GM13977 (cell line): ENCODE results near the gene CECR2.

Experiments used
- DNase-seq: peaks from one replicate; pipeline ENCODE4 v3.0.0; 2012; ENCODE audit warnings: low spot score
- in situ Hi-C: fragments of 300-500 bp; cut with MboI; formaldehyde crosslinking; loops from one replicate; pipeline ENCODE4 v1.12.0; 2022; ENCODE audit warnings: low sequenced_read_pairs, low pct_unique_long_range_greater_than_20kb, mixed read lengths, inconsistent platforms; ENCODE audit not compliant: unreplicated experiment
- TF ChIP-seq, protein P1 (sequence below): IDR thresholded peaks from 2 replicates; pipeline ENCODE4 v1.5.1; 2012; ENCODE audit warnings: mild to moderate bottlenecking, control low read depth; ENCODE audit not compliant: insufficient read depth; ENCODE audit errors: extremely low read depth, missing control alignments

Gene CECR2

DNA sequence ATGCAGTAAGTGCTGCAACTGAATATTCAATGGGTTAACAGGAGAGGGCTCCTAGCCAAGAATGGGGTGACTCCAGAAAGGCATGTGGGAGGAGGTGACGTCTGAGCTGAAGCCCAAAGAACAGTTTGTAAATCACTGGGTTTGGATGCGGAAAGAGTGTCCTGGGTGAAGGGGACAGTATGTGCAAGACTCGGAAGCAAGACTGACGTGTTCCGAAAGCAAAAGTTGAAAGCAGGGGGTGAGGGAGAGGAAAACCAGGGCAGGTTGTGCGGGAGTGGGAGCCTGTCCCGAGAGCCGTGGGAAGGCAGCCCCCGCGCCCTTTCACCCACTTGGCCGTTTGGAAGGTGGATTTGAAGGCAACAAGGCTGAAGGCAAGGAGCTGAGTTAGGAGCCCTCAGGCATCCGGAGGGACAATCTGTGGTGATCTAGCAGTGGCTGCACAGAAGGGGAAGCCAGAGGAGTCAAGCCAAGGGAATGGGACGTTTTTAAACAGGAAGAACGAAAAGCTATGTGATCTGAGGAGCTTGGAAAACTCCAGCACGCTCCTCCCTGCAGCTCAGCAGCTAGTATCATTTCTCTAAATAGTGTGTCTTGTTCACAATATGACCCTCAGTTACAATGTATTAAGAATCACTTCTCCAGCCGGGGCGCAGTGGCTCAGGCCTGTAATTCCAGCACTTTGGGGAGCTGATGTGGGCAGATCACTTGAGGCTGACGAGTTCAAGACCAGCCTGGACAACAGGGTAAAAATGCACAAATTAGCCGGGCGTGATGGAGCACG lies 201.8 kb downstream of the CECR2 start:
- DNase-seq, result no peak
- in situ Hi-C loops, result no loop called here
- TF ChIP-seq, protein P1, sequence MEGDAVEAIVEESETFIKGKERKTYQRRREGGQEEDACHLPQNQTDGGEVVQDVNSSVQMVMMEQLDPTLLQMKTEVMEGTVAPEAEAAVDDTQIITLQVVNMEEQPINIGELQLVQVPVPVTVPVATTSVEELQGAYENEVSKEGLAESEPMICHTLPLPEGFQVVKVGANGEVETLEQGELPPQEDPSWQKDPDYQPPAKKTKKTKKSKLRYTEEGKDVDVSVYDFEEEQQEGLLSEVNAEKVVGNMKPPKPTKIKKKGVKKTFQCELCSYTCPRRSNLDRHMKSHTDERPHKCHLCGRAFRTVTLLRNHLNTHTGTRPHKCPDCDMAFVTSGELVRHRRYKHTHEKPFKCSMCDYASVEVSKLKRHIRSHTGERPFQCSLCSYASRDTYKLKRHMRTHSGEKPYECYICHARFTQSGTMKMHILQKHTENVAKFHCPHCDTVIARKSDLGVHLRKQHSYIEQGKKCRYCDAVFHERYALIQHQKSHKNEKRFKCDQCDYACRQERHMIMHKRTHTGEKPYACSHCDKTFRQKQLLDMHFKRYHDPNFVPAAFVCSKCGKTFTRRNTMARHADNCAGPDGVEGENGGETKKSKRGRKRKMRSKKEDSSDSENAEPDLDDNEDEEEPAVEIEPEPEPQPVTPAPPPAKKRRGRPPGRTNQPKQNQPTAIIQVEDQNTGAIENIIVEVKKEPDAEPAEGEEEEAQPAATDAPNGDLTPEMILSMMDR, result no peak

DNA sequence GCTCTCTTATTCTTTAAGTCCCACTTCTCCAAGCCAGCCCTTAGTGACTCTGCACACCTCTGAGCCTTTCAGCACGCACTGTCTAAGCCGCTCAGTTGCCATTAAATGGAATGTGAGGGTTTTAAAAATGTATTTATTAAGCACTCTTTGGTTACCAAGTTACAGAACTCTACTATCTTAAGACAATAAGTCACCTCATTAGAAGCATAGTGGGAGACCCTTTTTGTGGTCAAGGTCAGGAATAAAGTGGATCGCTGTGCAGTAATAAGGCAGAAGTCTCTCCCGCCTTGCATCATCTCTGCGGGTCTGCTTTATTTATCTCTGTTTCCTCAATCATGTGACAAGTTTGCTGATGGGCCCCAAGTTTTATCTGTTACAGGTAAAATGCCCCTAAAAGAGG lies 205.9 kb downstream of the CECR2 start:
- DNase-seq, result no peak
- TF ChIP-seq, protein P1, result no peak
- in situ Hi-C loops, result no loop called here

DNA sequence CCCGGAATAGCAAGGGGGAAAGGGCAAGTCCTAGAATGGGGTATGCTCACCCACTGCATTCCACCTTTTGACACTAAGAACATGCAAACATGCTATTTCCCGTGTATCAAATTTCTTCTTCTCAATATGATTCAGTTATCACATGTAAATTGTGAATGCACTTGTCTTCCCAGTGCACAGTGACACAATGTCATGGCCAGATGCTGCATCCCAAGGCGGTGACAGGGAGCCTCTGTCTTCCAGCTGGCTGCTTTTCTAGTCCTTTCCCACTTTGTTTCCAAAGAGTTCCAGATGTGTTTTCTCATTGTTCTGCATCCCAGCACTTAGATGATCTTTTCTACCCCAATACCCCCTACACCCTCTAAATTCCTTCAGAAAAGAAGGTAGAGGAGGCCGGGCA lies 206.4 kb downstream of the CECR2 start:
- in situ Hi-C loops, result no loop called here
- TF ChIP-seq, protein P1, result no peak
- DNase-seq, result no peak

DNA sequence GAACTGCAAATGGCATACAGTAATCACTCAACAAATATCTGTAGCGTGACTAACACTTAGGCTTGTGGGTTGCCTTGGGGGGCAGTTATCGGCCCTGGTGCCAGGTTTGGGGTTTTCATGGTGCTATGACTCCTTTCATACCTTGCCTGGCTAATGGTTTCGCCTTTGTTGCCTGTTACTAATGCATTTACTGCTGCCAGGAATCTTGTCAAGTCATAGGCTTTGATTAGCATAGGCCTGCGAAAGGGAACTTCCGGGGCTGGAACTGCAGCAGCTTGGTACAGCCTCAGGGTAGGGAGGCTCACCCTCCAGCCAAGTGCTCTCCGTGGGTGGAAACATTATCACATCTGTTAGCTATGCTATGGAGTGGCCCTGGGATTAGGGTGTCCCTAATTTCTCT lies 207.2 kb downstream of the CECR2 start:
- DNase-seq, result no peak
- TF ChIP-seq, protein P1, result no peak
- in situ Hi-C loops, result no loop called here

DNA sequence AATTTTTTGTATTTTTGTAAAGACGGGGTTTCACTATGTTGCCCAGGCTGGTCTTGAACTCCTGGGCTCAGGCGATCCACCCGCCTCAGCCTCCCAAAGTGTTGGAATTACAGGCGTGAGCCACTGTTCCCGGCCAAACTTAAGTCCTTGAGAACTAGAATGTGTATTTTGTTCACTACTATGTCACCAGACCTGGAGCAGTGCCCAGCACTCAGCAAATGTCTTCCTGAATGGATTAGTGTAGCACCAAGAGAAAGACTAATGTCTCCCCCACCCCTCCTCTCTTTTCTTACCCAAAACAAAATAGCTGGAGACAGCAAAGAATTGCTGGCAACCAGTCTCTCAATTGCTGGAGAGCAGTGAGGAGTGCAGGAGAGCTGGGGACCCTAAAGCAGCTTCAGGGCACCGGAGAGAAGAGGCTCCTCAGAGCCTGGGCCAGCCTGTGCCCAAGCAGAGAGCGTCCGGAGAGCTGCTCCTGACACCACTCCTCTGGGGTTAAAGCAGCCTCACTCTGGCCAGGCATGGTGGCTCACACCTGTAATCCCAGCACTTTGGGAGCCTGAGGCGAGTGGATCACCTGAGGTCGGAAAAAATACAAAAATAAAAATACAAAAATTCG lies 209.0 kb downstream of the CECR2 start:
- no peak for DNase-seq
- in situ Hi-C loops, result no loop called here
- TF ChIP-seq, protein P1, result no peak

GRCh38 chr22:17579535-17579981 lies 210.3 kb downstream of the CECR2 start:
- TF ChIP-seq, protein P1, result no peak
- DNase-seq, result no peak
- in situ Hi-C loops, result no loop called here
